Measurements from ENCODE around the gene ASAP2. TPM values are rescaled to one million over a fixed set of nuclear protein-coding genes. Genes with fewer than 3 reads are reported as not detected.

ASAP2 gene
- total RNA-seq, 1 donor from 2014 or later: 12.9 TPM

- intact Hi-C loops (cut with DNase I): no loop called here
- DNase-seq (ENCODE audit: missing footprints) (no peak), ATAC-seq (no peak)
Observed at GRCh38 chr2:9443526-9443925, 236.9 kb downstream of the ASAP2 start.

DNA sequence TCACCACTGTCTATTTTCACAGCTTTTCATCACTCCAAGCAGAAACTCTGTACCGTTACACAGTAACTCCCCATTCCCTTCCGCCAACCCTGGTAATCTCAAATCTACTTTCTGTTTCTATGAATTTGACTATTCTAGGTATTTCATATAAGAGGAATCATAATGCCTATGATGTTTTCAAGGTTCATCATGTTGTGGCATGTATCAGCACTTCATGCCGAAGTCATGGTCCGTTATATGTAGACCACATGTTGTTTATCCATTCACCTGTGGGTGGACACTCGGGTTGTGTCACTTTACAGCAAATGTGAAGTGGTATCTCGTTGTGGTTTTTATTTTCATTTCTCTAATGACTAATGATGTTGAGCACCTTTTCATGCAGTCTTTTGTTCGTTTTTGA, 238.5 kb downstream of the ASAP2 start:
- ATAC-seq: no peak
- no peak for DNase-seq (ENCODE audit: missing footprints)

GRCh38 chr2:9451231-9451630, 244.6 kb downstream of the ASAP2 start:
- intact Hi-C loops (cut with DNase I): no loop called here
- ATAC-seq (no peak), DNase-seq (ENCODE audit: missing footprints) (no peak)

More for the DNA sequence above, 238.5 kb downstream of the ASAP2 start:
- intact Hi-C loops (cut with DNase I): no loop called here

Other genes with a start within 250 kb of the ASAP2 start
- 13.9 TPM for gene MBOAT2, start 203.1 kb upstream of the ASAP2 start, total RNA-seq
- gene ITGB1BP1, start 216.7 kb downstream of the ASAP2 start, total RNA-seq: 93.1 TPM
- 16.5 TPM for gene CPSF3, start 216.8 kb downstream of the ASAP2 start, total RNA-seq